HG02852 (cell line): ENCODE results near the gene PATL2.
"Not testable (repeated sequence)": the region's sequence is repeated elsewhere in the genome, so short reads cannot be mapped to it uniquely, and the experiment has no call there.

Source experiments
- ATAC-seq: cut with Tn5 transposase; IDR thresholded peaks from one replicate; pipeline ENCODE4 v1.9.1; 2021; ENCODE audit warnings: mild to moderate bottlenecking, moderate library complexity; ENCODE audit not compliant: unreplicated experiment

PATL2 gene

DNA sequence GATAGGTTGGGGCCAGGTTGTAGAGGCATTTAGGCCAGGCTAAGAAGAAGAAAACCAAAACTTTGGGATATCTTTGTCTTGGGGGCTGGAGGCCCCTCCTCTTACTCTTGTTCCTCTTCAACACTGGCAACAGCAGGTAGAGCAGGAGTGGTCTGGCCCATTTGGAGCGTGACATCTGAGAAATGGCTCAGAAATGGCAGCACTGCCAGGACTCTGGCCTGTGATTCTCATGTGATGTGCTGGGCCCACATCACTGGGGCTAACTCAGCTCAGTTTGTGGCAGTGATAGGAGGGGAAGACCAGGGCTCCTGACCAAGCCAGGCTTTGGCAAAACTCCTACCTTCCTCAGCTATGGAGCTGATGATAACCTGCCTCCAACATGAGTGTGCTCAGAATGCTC lies 18.5 kb downstream of the PATL2 start:
- ATAC-seq: no peak

DNA sequence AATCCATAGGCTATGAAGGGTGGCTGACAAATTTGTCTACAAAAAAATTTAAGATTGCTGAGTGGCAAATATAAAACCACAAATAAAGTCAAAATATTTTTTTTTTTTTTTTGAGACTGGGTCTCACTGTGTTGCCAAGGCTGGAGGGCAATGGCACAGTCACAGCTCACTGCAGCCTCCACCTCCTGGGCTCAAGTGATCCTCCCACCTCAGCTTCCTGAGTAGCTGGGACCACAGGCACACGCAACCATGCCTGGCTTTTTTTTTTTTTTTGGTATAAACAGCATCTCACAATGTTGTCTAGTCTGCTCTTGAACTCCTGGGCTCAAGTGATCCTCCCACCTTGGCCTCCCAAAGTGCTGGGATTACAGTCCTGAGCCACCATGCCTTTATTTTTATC lies 20.9 kb downstream of the PATL2 start:
- not testable (repeated sequence) for ATAC-seq

DNA sequence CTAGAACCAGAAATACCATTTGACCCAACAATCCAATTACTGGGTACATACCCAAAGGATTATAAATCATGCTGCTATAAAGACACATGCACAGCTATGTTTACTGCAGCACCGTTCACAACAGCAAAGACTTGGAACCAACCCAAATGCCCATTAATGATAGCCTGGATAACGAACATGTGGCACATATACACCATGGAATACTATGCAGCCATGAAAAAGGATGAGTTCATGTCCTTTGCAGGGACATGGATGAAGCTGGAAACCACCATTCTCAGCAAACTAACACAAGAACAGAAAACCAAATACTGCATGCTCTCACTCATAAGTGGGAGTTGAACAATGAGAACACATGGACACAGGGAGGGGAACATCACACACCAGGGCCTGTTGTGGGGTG lies 21.8 kb downstream of the PATL2 start:
- ATAC-seq: not testable (repeated sequence)

DNA sequence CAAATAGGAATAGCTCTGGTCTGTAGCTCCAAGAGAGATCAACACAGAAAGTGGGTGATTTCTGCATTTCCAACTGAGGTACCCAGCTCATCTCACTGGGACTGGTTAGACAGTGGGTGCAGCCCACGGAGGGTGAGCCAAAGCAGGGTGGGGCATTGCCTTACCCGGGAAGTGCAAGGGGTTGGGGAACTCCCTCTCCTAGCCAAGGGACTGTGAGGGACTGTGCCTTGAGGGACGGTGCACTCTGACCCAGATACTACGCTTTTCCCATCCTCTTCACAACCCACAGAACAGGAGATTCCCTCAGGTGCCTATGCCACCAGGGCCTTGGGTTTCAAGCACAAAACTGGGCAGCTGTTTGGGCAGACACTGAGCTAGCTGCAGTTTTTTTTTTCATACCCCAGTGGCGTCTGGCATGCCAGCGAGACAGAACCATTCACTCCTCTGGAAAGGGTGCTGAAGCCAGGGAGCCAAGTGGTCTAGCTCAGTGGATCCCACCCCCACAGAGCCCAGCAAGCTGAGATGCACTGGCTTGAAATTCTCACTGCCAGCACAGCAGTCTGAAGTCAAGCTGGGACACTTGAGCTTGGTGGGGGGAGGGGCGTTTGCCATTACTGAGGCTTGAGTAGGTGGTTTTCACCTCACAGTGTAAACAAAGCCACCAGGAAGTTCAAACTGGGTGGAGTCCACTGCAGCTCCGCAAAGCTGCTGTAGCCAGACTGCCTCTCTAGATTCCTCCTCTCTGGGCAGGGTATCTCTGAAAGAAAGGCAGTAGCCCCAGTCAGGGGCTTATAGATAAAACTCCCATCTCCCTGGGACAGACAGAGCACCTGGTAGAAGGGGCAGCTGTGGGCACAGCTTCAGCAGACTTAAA lies 28.1 kb downstream of the PATL2 start:
- ATAC-seq: not testable (repeated sequence)

DNA sequence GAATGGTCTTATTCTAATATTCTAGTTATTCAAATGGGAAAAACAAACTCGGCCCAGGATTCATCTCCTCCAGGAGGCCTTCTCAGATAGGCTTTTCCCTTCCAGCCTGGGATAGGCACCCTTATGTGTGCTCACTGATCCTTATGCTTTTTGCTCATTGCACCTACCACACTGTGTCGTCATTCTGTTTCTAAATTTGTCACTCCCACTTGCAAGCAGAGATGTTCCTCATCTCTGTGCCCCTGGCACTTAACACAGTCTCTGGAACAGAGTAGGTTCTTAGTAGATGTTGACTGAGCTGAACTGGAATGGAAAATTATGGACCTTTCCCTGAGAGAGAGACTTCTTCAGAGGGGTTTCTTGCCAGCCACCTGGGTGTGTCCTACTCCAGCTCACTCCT lies 28.9 kb downstream of the PATL2 start:
- no peak for ATAC-seq

DNA sequence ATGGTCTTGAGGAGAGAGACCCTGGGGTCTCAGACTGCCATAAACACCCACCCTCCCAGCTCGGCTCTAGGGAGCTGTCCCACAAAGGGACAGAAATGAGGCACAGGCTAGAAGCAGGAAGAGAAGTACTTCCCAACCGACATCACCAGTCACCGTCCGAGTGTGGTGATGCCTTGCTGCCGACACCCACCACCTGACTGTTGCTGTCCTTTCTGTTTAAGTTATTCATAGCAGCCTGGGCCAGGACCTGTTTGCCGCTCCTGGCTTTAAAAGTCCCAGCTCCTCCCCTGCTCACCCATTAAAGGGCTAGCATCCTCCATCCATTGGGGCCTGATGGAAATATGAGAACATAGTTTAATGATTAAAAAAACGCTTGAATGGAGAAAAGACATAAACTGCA lies 34.4 kb downstream of the PATL2 start:
- ATAC-seq: no peak

DNA sequence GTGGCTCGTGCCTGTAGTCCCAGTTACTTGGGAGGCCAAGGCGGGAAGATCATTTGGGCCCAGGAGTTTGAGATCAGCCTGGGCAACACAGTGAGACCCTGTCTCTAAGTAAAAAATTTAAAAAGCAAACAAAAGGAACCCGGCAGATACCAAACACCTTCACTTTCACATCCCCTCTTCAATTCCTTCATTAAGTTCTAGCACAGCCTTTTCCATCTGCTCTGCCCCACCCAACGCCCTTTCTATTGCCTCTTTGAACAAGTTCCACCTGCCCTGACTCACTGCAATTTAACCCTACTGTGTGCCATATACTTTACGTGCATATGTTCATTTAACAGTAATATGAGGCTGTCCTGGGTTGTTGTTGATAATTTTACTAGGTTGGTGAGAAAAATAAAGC lies 35.2 kb downstream of the PATL2 start:
- ATAC-seq: no peak

DNA sequence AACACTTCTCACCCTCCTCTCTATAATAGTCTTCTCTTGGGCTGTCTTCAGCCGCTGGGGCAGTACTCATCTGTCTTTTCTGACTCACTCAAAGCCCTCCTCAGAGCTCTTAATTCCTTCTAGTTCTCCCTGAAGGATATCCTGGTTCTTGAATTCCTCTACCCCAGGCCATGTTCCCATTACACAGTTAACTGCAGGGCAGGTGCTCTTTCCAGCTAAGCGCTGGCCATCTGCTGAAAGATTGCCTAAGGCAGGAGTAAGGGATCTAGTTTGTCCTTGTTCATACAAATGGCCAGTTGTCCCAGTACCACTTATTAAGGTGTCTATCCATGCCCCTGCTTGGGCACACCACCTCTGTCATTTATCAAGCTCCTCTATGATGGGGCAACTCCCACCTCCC lies 37.5 kb downstream of the PATL2 start:
- no peak for ATAC-seq

DNA sequence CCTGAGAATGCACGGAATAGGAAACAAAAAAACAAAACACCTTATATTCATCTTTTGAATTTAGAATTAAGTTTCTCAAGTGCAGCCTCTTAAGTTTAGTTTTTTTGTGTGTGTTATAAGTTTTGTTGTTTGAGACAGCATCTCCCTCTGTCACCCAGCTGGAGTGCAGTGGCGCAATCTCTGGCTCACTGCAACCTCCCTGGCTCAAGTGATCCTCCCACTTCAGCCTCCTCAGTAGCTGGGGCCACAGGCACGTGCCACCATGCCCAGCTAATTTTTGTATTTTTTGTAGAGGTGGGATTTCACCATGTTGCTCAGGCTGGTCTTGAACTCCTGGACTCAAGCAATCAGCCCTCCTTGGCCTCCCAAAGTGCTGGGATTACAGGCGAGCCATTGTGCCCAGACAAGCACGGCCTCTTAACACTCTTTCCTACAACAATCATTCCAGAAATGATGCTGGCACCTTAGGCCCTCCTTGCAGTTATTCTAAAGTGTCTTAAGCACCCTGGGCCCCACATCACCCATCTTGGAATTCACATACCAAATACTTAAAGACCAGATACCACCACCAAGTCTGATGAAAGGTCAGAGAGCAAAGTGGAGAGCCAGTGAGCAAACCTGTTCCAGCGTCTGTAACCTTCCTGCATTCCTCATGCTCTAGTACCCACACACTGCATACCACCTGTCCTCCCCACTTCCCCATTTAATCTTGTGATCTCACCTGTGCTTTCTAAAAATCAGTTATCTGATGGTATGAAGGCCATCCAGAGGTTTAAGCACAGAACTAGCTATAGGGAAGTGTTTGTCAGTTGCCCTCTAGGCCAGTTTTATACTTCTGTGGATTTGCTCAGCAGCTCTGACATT lies 40.8 kb downstream of the PATL2 start:
- ATAC-seq: no peak

DNA sequence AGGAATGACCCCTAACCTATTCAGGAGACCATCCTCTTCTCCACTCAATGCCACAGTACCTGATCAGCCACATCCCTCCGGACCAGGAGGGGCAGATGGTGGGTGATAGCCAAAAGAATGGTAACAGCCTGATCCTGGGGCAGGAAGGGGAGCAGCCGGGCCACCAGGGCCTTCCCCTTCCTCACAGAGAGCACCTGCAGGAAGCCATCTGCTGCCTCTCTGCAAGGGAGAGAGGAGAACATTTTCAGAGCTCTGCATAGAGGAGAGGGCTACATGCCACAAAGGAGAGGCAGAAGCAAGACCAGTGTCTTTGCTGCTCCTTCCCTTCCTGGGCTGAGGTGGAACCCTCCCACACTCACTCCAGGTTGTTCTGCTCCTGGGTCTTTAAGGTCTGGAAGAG lies 42.2 kb downstream of the PATL2 start:
- no peak for ATAC-seq

DNA sequence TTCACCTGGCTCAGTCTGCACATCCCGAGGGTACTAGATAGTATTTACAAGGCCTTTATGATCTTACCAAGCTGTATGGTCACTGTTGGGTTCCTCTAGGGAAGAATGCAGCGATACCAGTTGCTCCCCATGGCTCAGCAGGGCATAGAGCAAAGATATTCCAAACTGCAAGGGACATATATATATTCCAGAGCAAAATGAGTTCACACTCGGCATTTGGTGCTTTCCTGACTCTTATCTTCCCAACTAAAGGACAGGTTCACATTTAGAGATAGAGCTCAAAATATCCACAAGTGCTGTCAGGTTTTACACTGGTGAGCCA lies 44.1 kb downstream of the PATL2 start:
- ATAC-seq: no peak

DNA sequence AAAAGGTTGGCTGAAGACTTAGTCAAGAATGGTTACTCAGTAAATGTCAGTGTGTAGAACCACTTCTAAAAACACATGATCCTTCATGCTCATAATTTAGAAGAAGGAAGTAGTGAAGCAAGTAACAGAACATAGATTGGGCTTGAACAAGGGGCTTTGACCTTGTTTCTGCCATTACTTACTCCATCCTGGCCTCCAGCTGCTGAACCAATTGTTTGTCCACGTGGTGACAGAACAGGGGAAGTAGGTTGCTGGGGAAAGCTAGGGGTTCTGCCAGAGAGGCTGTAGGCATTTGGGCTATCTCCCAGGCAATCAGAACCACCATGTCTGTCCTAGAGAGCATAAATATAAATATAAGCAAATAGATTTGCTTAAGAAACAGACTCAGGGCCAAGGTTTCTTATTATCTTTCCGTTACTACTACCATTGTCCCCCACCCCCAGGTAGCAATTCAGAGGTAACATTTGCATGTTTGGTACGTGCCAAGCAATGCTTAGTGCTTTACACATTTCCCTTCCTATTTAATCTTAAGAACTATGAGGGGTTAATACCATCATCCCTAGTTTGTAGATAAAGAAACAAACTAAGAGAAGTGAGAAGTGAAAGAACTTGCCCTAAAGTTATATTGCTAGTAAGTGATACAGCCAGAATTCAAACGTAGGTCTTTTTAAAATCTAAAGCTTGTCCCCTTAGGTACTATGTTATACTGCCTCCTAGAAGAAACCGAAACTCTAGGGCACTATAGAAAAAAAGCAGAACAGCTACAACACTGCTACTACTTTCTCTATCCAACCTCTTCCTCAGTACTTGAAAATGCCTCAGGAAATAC lies 44.7 kb downstream of the PATL2 start:
- ATAC-seq: no peak

DNA sequence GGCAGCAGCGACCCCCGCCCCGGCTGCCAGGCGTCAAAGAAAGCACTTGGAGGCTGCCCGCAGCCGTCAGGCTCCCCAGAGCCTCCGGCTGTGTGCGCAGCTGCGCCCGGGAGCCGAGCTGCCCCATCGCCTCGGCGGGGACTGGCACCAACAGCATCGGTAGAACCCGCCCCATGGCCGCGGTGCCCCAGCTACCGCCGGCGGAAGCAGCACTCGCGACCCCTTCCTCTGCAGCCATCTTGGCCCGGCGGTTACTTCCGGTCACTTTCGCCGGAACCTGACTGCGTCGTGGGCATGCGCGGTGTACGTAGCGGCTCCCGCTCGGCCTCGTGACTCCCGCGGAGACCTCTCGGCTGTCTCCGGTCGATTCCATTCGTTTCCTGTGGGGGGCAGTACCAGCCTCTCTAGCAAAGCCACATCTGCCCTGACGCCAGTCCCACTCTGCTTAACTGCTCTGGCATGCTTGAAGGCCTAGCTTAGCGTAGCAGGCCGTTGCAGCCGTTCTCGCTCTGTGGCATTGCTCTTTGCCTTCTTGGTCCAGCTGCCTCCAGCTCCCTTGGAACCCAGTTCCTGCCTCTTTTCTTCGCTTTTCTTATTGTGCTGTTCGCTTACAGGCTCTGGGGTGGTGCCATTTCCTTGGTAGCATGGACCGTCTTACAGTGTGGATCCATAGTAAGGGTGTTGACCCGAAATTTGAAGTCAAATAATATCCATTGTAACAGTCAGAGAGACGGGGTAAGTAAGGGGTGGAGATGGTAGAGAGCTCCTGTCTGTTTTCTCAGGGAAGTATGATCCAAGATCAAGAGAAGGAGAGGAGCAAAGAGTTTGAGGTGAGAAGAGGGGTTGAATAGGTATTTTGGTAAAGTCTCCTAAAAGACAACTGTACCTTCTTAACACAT lies 47.5 kb downstream of the PATL2 start, which contains the start of gene SPG11:
TSS of gene SPG11 (minus strand) at position 253 of the 899 bp plus-strand sequence. CDS start at position 238, 15 bp downstream.
- ATAC-seq: peak; percentile 69

DNA sequence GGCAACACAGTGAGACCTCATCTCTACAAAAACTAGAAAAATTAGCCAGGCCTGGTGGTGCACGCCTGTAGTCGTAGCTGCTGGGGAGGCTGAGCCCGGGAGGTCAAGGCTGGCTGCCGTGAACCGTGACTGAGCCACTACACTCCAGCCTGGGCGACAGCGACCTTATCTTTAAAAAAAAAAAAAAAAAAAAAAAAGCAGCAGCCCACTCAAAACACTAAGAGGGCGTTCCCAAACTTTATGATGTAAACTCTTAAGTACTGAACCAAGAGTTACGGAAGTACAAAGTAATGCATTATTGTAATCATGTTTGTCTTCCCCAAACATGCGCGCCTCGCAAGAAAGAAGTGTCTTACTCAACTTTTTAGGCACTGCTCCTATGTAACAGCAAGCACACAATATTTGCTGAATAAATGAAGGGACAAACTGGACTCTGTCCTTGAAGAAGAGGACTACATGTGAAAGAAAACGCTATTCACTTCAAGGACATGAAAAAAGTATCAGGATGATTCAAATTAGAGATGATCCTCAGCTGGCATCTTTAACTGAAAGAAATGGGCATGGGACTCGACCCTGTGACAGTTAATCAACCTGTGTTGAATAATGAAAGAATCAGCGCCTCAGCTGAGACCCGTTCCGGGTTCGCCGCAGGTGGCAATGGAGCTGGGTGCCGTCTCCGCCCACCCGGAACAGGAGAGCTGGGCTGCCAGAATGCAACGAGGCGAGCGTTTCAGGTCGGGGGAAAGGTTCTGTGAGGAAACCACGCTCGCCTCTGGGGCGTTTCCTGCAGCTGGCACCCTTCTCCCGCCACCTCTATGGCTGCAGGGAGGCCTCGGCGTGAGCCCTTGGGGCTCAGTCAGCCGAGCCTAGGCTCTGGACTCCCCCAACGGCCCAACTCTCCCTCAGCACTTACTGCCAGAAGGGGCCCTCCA lies 48.4 kb downstream of the PATL2 start:
- ATAC-seq: peak; percentile 43

DNA sequence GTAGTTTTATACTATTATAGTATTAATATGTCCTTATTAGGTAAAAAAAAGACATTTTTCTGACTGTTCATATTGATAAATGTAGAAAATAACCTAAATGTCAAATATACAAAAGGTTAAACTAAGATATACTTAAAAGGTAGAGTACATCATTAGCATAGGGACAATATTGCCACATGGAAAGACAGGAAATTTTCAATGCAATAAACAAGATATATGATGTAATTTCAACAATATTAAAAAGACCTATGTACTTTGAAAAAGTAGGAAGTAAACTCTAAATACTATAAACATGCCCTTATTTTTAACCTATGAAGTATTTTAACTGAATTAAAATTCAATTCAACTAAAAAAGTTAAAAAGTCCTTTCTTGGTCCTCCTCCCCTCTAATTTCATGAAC lies 49.5 kb downstream of the PATL2 start:
- ATAC-seq: no peak

DNA sequence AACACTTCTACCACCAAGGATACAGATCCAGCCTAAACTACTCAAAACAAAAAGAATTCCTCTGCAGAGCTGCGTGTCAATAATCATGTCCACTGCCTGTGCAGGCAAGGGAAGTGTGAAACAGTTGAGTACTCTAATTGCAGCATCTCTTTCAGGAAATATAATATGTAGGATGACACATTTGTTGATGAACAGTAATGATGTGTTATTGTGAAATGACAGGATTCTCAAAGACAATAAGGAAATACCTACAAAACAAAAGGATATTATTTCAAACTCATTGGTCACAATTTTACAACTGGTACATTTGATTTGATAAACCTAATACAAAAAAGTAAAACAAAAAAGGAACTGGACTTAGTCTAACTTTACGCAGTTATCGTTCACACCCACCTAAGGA lies 52.1 kb downstream of the PATL2 start:
- ATAC-seq: no peak

DNA sequence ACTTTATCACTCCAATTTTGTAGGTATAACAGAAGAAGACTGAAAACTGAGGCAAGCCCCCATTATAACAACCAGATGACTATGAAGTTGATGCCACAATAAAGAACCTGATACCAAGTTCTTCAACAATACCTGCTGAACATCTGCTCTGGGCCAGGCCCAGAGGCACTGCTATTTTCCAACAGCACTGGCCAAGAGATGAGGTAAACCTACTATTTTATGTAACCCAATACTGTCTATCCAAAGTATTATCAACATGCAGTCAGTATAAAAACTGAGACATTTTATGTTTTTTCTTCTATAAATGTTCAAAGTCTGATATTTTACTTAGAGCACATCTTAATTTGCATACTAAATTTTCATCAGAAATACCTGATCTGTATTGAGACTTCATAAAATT lies 53.7 kb downstream of the PATL2 start:
- ATAC-seq: no peak

DNA sequence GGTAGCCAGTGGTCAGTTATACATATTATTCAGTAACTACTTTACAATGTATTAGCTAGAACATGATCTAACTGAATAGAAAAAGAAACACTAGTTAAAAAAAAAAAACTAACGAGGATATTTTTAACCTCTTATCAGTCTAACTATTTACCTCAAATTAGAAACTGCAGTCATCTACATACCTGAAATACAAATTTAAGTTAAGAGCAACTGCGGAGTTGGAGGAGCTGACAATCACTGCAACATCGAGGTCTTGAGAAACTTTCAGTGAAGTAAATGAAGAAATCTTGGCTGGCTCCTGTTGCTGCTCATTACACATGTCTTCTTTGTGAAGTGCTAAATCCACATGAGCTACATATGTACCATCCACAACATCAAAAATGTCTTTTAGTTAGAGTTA lies 54.2 kb downstream of the PATL2 start:
- no peak for ATAC-seq

DNA sequence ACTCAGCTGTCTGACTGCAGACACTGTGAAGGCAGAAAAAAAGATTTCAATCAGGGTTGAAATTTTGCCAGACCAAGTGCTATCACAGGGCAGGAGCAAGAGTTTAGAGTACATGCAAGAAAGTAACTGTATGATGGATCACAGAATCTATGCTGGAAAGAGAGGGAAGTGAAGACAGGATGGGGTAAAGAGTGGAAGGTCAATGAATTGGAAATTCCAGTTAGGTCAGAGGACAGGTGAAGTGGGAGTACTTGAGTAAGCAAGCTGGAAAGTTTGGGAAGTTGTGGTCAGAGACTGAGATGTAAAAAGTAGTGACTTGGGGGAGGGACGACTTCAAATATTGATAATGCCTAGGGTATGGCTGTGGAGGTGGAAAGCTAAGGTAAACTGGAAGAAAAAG lies 54.8 kb downstream of the PATL2 start:
- ATAC-seq: no peak
